ENCODE data around the gene RPS10. TPM values are rescaled to one million over a fixed set of nuclear protein-coding genes. Genes with fewer than 3 reads are reported as not detected.

The RPS10 gene
- total RNA-seq = 1,000 to 10,000 TPM; 2,718 to 2,727 TPM

- Mint-ChIP-seq H3K4me3 (peak within 1 kb of the TSS; percentile 98), H3K9me3 (peaks cover 1% of the 10 kb centered on the region), H3K4me1 (ENCODE audit: low read depth) (peaks cover 38% of the 10 kb centered on the region), H3K36me3 (ENCODE audit: low read depth) (peaks cover 45% of the 10 kb centered on the region), H3K27me3 (ENCODE audit: low read depth) (no peaks in the 10 kb centered on the region), H3K27ac (peak within 1 kb of the TSS; percentile 98)
- peak; percentile 93 for DNase-seq
- intact Hi-C loops (cut with micrococcal nuclease) = loop anchor here (1.0 kb wide), 2 partner anchors 33 to 332 kb away; partner anchors contain the start of genes NUDT3 and SNRPC
- CTCF ChIA-PET = interaction anchor here (0.6 to 1.0 kb wide), 4 partner anchors 10 to 187 kb away, joined by 3 to 15 read pairs (median 3); partner anchors contain the start of gene SMIM29
Measured at GRCh38 chr6:34425498-34426410, at the start of gene RPS10. RPS10 (minus strand) TSS chr6:34426069; CDS start chr6:34425221, 848 bp downstream.

- DNase-seq = no peak
- CTCF ChIA-PET = interaction anchor here (1.1 to 1.4 kb wide), 2 partner anchors 15 to 52 kb away, joined by 3 to 4 read pairs; no protein-coding TSS in a partner anchor
- intact Hi-C loops (cut with micrococcal nuclease) = no loop called here
- no peaks in the 10 kb centered on the region for H3K36me3 Mint-ChIP-seq (ENCODE audit: low read depth)
- H3K4me3 Mint-ChIP-seq = no peak overlapping the region
- H3K27ac Mint-ChIP-seq = no peak overlapping the region
- no peaks in the 10 kb centered on the region for H3K27me3 Mint-ChIP-seq (ENCODE audit: low read depth)
- H3K9me3 Mint-ChIP-seq = peaks cover 6% of the 10 kb centered on the region
- H3K4me1 Mint-ChIP-seq (ENCODE audit: low read depth) = no peaks in the 10 kb centered on the region
Measured at GRCh38 chr6:34475238-34475682, 49.4 kb upstream of the RPS10 start.

- intact Hi-C loops (cut with micrococcal nuclease) = no loop called here
- no peaks in the 10 kb centered on the region for H3K27me3 Mint-ChIP-seq (ENCODE audit: low read depth)
Measured at GRCh38 chr6:34474754-34475153, 48.9 kb upstream of the RPS10 start.

GRCh38 chr6:34473967-34474366 lies 48.1 kb upstream of the RPS10 start:
- intact Hi-C loops (cut with micrococcal nuclease) = no loop called here
- no peak overlapping the region for H3K4me3 Mint-ChIP-seq
- peaks cover 6% of the 10 kb centered on the region for H3K9me3 Mint-ChIP-seq
- H3K27me3 Mint-ChIP-seq (ENCODE audit: low read depth) = no peaks in the 10 kb centered on the region
- H3K27ac Mint-ChIP-seq = no peak overlapping the region
- DNase-seq = no peak
- CTCF ChIA-PET = no interaction called here
- no peaks in the 10 kb centered on the region for H3K36me3 Mint-ChIP-seq (ENCODE audit: low read depth)
- H3K4me1 Mint-ChIP-seq (ENCODE audit: low read depth) = no peaks in the 10 kb centered on the region

More at GRCh38 chr6:34474754-34475153, 48.9 kb upstream of the RPS10 start:
- Mint-ChIP-seq H3K9me3 (peaks cover 6% of the 10 kb centered on the region), H3K4me1 (ENCODE audit: low read depth) (no peaks in the 10 kb centered on the region), H3K27ac (no peak overlapping the region), H3K36me3 (ENCODE audit: low read depth) (no peaks in the 10 kb centered on the region), H3K4me3 (no peak overlapping the region)
- CTCF ChIA-PET = interaction anchor here (1.1 to 1.4 kb wide), 2 partner anchors 15 to 53 kb away, joined by 3 to 4 read pairs; no protein-coding TSS in a partner anchor
- DNase-seq = no peak

DNA sequence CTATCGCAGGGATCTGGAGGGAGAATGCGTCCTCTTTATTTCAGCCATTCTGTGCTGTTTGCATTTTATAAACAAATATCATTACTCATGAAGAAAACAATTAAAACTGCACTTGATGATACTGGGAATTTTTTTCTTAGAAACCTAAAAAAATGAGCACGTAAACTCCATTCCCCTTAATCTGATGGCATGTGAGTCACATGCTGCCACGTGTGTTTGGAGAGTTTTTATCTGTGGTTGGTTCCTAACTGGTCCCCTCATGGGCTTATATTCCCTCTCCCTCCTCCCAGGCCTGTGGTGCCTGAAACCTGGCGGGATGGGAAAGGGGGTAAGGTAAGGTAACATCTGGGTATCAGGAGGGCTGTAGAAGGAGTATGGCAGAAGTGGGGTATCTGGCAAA lies 46.6 kb upstream of the RPS10 start:
- H3K4me1 Mint-ChIP-seq (ENCODE audit: low read depth) = no peaks in the 10 kb centered on the region
- DNase-seq = no peak
- no peaks in the 10 kb centered on the region for H3K27me3 Mint-ChIP-seq (ENCODE audit: low read depth)
- intact Hi-C loops (cut with micrococcal nuclease) = no loop called here
- CTCF ChIA-PET = interaction anchor here (1.4 kb wide), 1 partner anchor 12 kb away, joined by 3 read pairs; no protein-coding TSS in a partner anchor
- no peak overlapping the region for H3K27ac Mint-ChIP-seq
- H3K36me3 Mint-ChIP-seq (ENCODE audit: low read depth) = no peaks in the 10 kb centered on the region
- no peak overlapping the region for H3K4me3 Mint-ChIP-seq
- H3K9me3 Mint-ChIP-seq = peaks cover 6% of the 10 kb centered on the region

- peaks cover 14% of the 10 kb centered on the region for H3K27me3 Mint-ChIP-seq (ENCODE audit: low read depth)
- CTCF ChIA-PET = no interaction called here
- H3K4me3 Mint-ChIP-seq = no peak overlapping the region
Measured at GRCh38 chr6:34469499-34469898, 43.6 kb upstream of the RPS10 start.

GRCh38 chr6:34468378-34468892 lies 42.6 kb upstream of the RPS10 start:
- H3K27me3 Mint-ChIP-seq (ENCODE audit: low read depth) = peaks cover 18% of the 10 kb centered on the region
- H3K4me1 Mint-ChIP-seq (ENCODE audit: low read depth) = peaks cover 6% of the 10 kb centered on the region
- no peak overlapping the region for H3K27ac Mint-ChIP-seq
- CTCF ChIA-PET = interaction anchor here (1.1 kb wide), 1 partner anchor 8 kb away, joined by 3 read pairs; no protein-coding TSS in a partner anchor
- DNase-seq = no peak
- no peaks in the 10 kb centered on the region for H3K9me3 Mint-ChIP-seq
- intact Hi-C loops (cut with micrococcal nuclease) = loop anchor here (10.0 kb wide), 1 partner anchor 676 kb away; the partner anchor contains the start of gene TCP11
- no peaks in the 10 kb centered on the region for H3K36me3 Mint-ChIP-seq (ENCODE audit: low read depth)
- no peak overlapping the region for H3K4me3 Mint-ChIP-seq

More at GRCh38 chr6:34469499-34469898, 43.6 kb upstream of the RPS10 start:
- Mint-ChIP-seq H3K9me3 (peaks cover 6% of the 10 kb centered on the region), H3K27ac (no peak overlapping the region), H3K4me1 (ENCODE audit: low read depth) (peaks cover 6% of the 10 kb centered on the region), H3K36me3 (ENCODE audit: low read depth) (no peaks in the 10 kb centered on the region)
- intact Hi-C loops (cut with micrococcal nuclease) = loop anchor here (10.0 kb wide), 1 partner anchor 675 kb away; the partner anchor contains the start of gene TCP11
- no peak for DNase-seq

DNA sequence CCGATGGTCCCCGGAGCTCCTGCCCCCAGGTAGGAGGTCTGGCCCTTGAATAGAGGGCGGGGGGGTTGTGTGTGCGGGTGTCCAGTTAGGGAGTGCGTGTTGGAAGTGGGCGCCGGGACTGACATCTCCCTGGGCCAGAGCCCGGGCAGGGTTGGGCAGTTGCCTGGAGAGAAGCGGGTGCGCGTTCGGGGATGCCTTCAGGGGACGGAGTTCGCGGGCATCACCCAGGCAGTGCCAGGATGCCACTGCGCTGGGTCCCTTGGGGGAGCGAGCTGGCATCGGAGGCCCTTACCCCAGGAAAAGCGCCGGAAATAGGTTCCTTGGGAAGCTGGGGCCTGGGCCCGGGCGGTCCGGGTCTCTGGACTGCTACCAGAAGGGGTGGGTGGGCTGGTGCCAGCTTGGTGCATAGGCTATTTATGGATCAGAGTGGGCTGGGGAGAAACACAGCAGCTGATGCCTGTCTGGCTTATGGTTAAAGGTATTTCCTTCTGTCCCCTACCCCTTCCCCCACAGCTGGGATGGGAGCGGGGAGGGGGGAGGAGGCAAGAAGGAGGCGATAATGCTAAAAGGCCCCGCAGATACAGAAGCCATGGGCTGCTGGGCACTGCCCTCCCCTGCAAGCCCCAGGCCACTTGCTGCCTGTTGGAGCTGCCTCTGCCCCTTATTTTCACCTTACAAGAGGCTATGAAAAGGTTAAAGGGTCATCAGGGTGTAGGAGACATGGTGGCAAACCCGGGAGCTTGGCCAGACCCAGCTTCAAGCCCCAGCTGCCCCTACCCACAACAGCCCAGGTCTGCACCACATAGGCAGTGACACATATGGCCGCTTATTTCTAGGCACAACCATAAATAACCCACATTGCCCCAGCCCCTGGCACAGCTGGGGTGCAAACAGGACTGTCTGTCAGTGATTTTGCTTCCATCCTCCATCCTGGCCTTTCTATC lies 40.6 kb upstream of the RPS10 start:
- no peaks in the 10 kb centered on the region for H3K36me3 Mint-ChIP-seq (ENCODE audit: low read depth)
- DNase-seq = no peak
- H3K27ac Mint-ChIP-seq = no peak overlapping the region
- CTCF ChIA-PET = no interaction called here
- H3K4me3 Mint-ChIP-seq = peak overlapping the region; percentile 12
- intact Hi-C loops (cut with micrococcal nuclease) = loop anchor here (10.0 kb wide), 1 partner anchor 678 kb away; the partner anchor contains the start of gene TCP11
- H3K4me1 Mint-ChIP-seq (ENCODE audit: low read depth) = peaks cover 6% of the 10 kb centered on the region
- H3K27me3 Mint-ChIP-seq (ENCODE audit: low read depth) = peaks cover 20% of the 10 kb centered on the region
- H3K9me3 Mint-ChIP-seq = no peaks in the 10 kb centered on the region

DNA sequence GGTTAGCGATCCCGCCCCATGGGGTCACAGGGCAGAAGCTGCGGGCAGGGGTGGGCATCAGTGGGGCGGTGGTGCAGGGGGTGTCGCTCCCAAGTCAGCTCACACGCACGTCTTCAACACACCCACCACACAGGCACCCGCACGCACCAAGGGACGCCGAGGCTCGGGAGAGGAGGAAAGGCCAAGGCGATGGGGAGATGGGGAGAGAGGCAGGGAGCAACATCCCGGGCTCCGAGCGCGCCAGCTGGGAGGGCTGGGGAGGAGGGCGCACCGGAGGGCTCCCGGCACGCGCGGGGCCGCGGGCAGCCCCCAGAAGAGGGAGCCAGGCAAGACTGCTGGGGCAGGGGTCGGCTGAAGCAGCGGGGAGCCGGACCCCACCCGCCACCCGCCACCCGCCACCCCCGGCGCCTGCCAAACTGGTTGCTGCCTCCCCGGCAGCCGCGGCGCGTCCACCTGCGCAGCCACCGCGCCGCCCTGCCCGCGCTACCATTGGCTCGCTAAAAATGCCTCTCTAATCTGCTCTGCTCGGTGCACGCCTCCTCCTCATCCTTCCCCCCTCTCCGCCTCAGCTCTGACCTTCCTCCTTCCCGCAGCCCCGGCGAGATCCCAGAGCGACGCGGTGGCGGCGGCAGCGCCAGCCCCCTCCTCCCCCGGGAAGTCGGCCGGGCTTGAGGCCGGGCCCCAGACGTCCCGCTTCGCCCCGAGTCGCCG lies 39.8 kb upstream of the RPS10 start, which contains the start of gene PACSIN1:
PACSIN1 (plus strand) TSS at position 546 of the 711 bp plus-strand sequence. CDS start 60,230 bp downstream, outside the sequence.
- no peaks in the 10 kb centered on the region for H3K9me3 Mint-ChIP-seq
- H3K36me3 Mint-ChIP-seq (ENCODE audit: low read depth) = no peaks in the 10 kb centered on the region
- intact Hi-C loops (cut with micrococcal nuclease) = loop anchor here (10.0 kb wide), 1 partner anchor 679 kb away; the partner anchor contains the start of gene TCP11
- peak within 1 kb of the TSS; percentile 57 for H3K4me3 Mint-ChIP-seq
- H3K27me3 Mint-ChIP-seq (ENCODE audit: low read depth) = peaks cover 20% of the 10 kb centered on the region
- peak; percentile 29 for DNase-seq
- H3K27ac Mint-ChIP-seq = no peak within 1 kb of the TSS
- H3K4me1 Mint-ChIP-seq (ENCODE audit: low read depth) = peaks cover 6% of the 10 kb centered on the region
- CTCF ChIA-PET = no interaction called here

DNA sequence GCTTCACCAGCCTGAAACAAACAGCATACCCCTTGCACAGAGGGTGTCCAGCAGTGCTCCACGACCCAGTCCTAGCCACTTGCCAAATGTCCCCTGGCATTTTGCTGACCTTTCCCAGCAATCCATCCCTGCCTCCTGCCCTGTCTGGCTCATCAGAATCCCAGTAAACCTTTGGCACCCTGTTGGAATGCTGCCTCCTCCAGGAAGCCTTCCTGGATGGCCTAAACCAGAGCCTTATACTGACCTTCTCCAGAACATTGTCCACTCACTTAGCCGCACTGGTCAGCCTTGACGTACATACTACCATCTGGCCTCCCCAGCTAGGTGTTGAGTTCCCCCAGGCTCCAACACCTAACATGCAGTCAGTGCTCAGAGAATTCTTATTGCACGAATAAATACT lies 38.0 kb upstream of the RPS10 start:
- Mint-ChIP-seq H3K27ac (no peak overlapping the region), H3K9me3 (no peaks in the 10 kb centered on the region), H3K4me3 (no peak overlapping the region), H3K27me3 (ENCODE audit: low read depth) (peaks cover 20% of the 10 kb centered on the region), H3K36me3 (ENCODE audit: low read depth) (no peaks in the 10 kb centered on the region), H3K4me1 (ENCODE audit: low read depth) (peaks cover 6% of the 10 kb centered on the region)
- DNase-seq = no peak
- intact Hi-C loops (cut with micrococcal nuclease) = loop anchor here (10.0 kb wide), 1 partner anchor 681 kb away; the partner anchor contains the start of gene TCP11
- CTCF ChIA-PET = interaction anchor here (1.2 to 7.2 kb wide), 2 partner anchors 117 to 145 kb away, joined by 5 to 111 read pairs; no protein-coding TSS in a partner anchor

DNA sequence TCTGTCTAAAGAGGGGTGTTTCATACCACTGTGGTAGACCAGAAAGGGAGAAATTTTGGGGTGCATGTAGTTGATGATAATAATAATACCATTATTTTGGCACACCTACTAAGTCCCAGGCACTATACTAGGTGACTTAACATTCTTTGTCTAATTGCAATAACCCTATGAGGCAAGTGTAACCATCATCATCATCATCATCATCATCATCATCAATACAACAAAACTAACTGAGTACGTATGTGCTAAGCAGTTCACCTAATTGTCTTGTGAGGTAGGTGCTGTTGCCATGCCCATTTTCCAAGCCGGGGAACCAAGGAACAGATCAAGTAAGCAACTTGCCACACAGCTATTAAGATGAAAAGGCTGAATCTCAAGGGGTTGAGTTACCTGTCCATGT lies 37.4 kb upstream of the RPS10 start:
- H3K27me3 Mint-ChIP-seq (ENCODE audit: low read depth) = peaks cover 20% of the 10 kb centered on the region
- no peak overlapping the region for H3K27ac Mint-ChIP-seq
- no peak overlapping the region for H3K4me3 Mint-ChIP-seq
- H3K36me3 Mint-ChIP-seq (ENCODE audit: low read depth) = no peaks in the 10 kb centered on the region
- no peaks in the 10 kb centered on the region for H3K9me3 Mint-ChIP-seq
- H3K4me1 Mint-ChIP-seq (ENCODE audit: low read depth) = peaks cover 6% of the 10 kb centered on the region
- DNase-seq = no peak
- CTCF ChIA-PET = interaction anchor here (7.2 kb wide), 1 partner anchor 146 kb away, joined by 111 read pairs; no protein-coding TSS in a partner anchor
- intact Hi-C loops (cut with micrococcal nuclease) = loop anchor here (10.0 kb wide), 1 partner anchor 682 kb away; the partner anchor contains the start of gene TCP11
